GM19099 (cell line): ENCODE results near the gene SRSF12.

Source experiments
- POLR2A ChIP-seq: IDR thresholded peaks from 3 replicates; pipeline ENCODE4 v1.6.1; 2011; ENCODE audit warnings: low read depth; ENCODE audit not compliant: insufficient read length; ENCODE audit errors: extremely low read depth

Gene SRSF12

DNA sequence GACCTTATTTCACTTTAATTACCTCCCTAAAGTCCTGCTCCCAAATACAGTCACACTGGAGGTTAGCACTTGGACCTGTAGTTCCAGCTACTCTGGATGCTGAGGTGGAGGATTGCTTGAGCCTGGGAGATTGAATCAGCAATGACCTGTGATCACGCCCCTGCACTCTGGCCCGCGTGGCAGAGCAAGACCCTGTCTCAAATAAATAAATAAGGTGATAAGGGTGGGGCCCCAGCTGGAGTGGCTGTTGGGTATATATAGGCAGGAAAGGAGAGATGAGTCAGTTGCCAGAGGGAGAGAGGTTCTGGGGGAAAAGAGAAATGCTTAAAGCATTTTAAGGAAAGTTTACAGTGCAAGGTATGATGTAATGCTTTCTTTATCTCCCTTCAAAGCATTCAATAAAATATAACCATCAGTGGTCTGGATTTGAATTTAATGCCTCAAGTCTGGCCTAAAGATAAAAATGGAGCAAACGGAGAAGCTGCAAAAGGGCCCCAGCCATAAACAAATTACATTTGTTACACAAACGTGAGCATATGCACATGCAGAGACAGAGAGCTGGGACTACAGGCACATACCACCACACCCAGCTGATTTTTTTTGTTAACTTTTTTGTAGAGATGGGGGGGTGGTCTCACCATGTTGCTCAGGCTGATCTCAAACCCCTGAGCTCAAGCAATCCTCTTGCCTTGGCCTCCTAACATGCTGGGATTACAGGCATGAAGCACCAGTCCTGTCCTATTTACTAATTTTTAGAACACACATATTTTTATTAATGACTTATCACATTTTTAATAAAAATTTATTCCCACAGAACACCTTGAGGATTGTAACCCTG, 21.9 kb upstream of the SRSF12 start:
- no peak for TF ChIP-seq POLR2A

DNA sequence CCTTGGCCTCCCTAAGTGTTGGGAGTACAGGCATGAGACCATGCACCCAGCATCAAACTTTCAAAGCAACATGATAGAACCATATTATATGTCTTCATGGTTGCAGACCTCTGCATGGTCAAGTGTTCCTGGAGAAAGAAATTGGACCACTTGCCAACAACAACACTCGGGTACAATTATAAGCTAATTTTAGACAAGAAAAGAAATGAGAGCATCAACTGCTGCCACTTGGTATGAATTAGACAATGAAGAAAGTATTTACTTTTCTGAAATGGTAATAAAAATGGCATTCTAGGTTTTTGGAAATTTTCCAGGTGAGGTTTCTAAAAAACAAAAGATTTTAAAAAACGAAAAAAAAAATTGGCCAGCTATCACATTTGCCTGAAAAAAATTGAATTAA, 20.3 kb upstream of the SRSF12 start:
- TF ChIP-seq POLR2A, result no peak

DNA sequence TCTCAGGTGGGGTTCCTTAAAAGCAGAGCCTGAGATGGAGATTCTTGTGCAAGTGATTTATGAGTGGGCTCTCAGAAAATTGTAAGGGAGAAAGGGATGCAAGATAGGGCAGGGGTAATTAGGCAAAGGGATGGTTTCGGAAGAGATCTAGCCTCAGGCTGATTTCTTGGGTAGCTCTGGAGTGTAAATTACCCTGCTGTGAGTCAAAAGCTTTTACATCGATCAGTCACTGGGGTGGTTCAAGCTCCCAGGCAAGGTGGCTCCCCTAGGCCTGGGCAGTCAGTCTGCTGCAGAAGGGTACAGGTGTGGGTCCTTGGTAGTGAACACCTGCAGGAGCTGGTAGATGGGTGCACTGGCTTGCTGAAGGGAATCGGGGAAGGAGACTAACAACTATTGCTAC, 16.9 kb upstream of the SRSF12 start:
- TF ChIP-seq POLR2A, result no peak

DNA sequence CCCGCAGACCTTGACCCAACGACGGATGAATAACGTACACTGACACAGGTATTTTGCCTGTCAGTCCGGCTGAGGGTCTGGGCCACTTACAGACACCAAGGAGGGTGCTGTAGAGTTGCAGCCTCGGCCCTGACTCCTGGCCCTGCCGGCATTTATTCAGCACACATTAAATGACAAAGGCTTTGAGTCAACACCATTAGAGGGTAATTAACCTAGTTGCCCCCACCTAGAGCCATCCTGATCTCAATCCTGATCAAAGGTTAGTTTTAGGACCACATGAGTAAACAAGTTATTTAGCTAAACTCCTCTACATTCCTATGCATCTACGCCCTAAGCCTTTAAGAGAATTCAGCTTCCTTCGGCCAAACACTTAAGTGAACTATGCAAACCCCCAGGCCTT, 16.1 kb upstream of the SRSF12 start:
- no peak for TF ChIP-seq POLR2A

DNA sequence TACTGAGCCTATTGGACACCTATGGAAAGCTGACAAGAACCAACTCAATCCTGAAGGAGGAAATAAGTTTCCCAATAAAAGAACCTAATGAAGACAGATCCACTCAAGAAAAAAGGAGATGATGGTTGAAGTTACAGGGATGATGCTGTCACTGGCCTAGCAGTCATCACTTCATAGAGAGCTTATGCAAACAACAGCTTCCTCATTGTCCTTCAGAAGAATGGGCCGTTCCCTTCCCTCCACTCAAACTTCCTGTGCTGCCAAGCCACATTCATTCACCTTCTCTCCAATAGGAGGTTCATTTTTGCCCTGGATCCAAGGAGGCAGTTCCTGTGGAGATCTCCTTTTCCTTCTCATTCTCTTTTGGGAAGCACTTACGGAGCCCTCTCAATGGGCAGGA, 14.2 kb upstream of the SRSF12 start:
- TF ChIP-seq POLR2A, result no peak

DNA sequence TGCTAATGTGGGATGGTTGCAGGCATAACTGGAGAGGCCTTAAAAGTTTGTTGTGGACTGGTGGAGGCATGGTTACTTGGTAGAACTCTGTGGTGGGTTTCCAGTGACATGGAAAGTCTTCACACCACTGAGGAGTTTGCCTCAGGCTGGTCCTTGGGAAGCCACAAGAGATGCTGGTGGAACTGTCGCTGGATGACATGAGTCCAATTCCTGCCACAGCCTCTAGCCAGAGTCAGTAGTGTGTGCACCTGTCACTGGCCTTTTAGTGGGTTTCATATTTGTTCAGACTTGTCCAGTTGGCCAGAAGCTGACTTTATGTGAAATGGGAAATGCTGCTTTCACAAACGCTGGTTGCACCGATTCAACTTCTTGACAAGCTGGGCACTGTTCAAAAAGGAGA, 13.7 kb upstream of the SRSF12 start:
- TF ChIP-seq POLR2A, result no peak

DNA sequence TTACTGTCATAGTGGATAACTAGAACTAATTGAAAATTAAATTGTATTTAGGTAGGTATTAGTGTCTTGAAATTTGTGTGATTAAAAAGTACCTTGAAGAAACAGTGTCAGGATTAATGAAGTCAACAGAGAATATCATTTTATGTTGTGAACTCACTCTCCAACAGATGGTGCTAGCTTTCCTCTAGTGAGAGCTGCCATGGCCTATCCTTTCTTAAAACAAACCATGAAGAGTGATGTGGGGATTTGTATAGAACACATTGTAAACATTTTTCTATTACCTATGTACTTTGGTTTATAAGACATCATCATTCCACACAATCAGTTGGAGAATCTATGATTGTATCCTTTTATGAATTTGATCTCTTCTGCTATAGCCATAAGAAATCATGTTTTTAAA, 4.8 kb upstream of the SRSF12 start:
- no peak for TF ChIP-seq POLR2A

DNA sequence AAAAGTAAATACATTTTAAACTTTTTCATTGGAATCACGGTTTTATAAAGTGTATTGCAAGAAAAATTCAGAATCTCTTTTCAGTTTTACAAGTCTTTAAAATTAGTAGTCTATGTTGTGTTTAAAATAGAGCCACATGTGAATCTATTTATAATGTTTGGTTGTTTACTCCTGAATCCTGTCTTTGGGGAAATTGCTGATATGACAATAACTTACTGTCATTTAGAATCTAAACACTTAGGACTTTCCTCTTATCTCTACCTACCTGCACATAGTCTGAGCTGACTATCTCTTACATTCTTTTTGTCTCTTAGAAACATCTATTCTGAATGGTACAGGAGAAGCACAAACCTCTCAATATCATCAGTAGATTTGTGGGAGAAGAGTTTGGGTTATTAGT, 4.1 kb upstream of the SRSF12 start:
- no peak for TF ChIP-seq POLR2A

DNA sequence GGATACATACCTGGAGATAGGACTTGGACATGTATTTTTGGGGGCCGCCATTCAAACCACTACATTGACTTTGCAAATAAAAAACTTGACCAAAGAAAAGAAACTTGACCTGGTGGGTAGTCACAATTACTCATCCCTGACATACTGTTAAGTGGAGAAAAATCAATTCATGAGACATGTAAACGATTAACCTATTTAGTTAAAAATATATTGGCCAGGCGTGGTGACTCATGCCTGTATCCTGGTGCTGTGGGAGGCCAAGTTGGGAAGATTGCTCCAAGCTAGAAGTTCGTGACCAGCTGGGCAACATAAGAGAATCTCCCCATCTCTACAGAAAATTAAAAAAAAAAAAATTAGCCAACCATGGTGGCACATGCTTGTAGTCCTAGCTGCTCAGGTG, 2.5 kb upstream of the SRSF12 start:
- no peak for TF ChIP-seq POLR2A

DNA sequence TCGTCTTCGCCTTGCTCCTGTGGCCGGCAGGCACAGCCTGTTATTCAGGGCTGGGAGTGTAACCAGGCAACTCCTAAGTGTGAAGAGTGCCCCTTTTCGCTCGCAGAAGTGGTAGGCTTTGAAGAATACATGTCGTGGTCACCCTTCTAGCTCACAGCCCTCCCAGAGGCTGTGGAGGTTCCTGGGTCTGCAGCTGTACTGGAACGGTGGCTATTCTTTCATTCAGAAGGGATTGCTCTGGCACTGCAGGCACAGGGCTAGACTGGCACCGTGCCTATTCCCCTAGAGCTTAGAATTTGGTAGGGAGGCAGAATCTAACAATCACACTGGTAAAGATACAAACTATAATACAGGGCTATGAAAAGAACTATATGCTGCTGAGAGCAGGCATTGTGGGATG, 1.1 kb upstream of the SRSF12 start:
- TF ChIP-seq POLR2A, result no peak

DNA sequence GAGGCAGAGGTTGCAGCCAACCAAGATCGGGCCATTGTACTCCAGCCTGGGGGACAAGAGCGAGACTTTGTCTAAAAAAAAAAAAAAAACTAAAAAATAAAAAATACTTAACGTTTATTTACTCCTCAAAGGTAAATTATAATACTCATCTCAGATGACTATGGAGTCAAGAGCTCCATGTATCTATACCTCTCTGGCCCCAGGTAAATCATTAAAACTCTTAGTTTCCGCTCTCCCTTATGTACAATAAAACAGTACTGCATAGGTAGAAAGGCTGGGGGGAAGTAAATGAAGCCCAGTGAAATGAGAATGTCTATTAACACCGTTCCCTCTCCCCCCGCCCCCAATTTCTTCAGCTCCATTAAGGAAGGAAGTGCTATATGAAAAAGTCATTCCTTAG, 1.2 kb downstream of the SRSF12 start:
- no peak for TF ChIP-seq POLR2A

DNA sequence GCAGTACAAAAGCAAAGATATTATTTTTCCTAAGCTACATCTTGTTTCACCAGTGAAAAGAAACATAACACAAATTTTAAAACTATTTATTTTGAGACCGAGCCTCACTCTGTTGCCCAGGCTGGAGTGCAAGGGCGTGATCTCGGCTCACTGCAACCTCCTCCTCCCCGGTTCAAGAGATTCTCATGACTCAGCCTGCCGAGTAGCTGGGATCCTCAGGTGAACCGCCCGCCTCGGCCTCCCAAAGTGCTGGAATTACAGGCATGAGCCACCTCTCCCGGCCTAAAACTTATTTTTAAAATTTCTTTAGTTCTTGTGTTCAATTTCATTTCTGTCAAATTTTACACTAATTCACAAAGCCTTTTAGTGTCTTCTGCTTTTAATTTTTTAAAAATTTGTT, 5.9 kb downstream of the SRSF12 start:
- TF ChIP-seq POLR2A, result no peak

DNA sequence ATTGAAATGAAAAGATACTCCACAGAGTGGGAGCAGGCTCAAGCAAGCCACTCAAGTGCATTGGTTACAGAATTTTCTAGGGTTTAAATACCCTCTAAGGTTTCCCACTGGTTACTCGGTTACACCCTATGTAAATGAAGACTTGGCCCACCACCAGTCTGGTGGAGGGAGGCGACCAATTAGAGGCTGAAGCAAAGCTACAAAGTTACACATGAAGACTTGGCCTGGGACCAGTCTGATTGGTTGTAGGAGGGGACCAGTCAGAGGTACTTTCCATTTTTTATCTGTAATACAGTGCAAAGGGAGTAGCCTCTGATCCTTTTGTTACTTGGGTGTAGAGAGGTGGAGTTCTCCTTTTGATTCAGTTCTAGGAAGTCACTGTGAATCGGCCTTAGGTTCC, 7.6 kb downstream of the SRSF12 start:
- TF ChIP-seq POLR2A, result no peak

DNA sequence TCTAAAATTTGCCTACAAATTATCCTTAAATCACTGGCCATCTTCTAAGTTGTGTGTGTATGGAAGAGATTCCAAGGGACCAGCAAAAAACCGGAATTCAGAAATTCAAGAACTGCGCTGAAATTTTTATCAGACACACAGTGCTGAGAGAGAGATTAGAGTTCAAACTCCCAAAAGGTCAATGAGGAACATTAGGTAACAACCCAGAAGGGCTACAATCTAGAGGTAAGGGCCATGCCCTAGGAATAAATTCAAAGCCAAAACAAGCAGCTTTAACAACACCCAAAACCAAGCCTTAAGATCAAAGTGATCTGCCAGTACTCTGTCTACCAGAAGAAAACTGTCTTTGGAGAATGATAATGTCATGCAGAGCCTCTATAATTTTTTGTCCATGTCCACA, 17.8 kb downstream of the SRSF12 start:
- TF ChIP-seq POLR2A, result no peak

DNA sequence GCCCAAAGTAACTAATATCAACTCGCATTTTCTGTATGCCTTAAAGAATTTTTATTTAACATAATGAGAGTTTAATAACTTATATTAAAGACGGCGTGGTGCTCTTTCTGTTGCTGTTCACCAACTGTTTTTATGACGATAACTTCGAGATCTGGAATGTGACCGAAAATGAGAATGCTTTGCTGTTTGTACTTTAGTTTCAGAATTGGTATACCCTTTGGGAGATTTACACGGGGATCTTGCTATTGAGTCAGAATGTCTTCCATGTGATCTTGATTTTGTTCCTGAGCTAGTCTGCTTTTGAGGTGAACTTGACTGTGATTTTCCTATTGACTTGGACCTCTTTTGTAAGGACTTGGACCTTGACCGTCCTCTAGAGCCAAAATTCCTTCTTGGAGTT, 19.4 kb downstream of the SRSF12 start:
- no peak for TF ChIP-seq POLR2A

DNA sequence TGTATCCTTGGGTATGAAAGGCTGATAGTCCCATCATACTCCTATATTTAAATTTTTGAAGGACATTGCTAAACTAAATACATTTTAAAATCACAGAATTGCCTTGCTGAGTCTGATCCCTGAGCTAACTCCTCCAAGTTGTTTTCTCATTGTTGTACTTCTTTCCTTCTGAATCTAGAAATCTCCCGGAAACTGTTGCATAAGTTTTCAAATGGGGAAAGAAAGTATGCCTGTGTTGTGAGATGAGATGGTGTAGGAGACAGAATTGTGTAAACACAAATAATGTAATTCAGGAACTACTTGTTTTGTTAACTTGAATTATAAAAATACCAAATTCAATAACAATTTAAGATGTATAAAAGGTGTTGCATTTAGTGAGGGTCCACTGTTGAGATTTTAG, 30.0 kb downstream of the SRSF12 start:
- no peak for TF ChIP-seq POLR2A

DNA sequence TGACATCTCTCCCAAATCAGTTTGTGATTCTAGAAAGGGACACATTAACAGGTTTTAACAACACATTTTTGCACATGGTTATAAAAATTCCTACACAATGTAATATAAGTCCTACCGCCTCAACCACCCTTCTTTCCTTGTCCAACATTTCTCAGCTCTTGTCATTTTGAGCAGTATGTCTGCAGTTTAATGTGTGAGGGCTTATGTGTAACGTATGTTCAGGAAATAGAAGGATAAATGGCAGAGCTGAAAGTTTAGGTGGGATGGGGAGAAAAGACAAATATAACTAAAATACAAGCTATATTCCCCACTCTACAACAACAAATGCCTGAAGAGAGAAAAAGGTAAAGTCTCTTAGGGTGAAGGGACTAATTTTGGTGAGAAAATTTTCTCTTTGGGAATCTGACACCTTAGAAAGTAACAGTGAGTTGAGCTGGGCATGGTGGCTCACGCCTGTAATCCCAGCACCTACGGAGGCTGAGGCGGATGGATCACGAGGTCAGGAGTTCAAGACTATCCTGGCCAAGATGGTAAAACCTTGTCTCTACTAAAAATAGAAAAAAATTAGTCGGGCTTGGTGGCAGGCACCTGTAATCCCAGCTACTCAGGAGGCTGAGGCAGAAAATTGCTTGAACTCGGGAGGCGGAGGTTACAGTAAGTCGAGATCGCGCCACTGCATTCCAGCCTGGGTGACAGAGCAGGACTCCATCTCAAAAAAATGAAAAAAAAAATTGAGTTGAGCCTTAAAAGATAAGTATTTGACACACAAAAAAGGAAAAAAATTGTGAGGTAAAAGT, 32.3 kb downstream of the SRSF12 start:
- no peak for TF ChIP-seq POLR2A

DNA sequence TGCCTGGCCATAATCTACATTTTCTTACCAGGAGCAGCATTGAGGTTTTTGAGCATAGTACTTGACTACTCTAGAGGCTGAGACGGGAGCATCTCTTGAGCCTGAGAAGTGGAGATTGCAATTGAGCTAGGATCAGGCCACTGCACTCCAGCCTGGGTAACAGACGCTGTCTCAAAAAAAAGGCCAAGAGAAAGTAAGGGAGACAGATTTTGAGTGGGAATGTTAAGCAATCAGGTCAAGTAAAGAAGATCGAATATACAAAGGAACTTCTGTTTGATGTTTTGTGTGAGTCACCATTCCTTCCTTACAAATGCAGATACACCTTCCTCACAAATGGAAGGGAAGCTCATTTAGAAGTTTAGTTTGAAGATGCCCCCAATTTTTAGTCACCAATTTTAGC, 32.9 kb downstream of the SRSF12 start:
- TF ChIP-seq POLR2A, result no peak
